HG03432 (cell line): ENCODE results near the gene SBK1.

Source experiments
- ATAC-seq: cut with Tn5 transposase; IDR thresholded peaks from one replicate; pipeline ENCODE4 v1.9.1; 2021; ENCODE audit warnings: mild to moderate bottlenecking, moderate library complexity; ENCODE audit not compliant: unreplicated experiment

The SBK1 gene

GRCh38 chr16:28304214-28304613, 11.9 kb downstream of the SBK1 start:
- ATAC-seq: no peak

GRCh38 chr16:28307936-28308335, 15.6 kb downstream of the SBK1 start:
- ATAC-seq: no peak

DNA sequence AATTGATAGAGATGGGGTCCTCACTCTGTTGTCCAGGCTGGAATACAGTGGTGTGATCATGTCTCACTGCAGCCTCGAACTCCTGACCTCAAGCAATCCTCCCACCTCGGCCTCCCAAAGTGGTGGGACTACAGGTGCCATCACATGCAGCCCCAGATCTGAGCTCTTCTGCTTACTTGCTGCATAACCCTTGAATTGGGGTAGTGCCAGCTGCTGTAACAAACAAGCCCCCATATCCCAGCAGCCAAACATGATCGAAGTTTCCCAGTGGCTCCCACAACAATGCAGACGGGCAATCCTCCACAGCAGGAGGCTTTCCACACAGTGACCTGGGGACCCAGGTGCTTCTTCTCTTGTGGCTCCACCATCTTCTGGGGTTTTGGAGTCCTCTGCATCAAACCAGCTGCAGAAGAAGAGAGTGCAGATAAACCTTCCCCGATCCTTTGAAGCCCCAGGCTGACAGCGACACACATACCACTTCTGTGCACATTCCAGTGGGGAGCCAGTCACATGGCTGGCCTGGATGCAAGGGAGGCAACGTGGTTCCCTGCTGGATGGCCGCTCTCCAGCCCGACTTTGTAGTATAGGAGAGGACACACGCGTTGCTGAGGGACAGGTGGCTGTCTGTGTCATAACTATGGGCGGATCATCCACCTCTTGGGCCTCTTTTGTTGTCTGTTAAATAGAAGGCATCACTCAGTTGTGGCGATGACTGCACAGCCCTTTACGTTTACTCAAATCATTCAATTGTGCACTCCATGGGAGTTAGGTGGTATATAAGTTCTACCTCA, 16.7 kb downstream of the SBK1 start:
- no peak for ATAC-seq

DNA sequence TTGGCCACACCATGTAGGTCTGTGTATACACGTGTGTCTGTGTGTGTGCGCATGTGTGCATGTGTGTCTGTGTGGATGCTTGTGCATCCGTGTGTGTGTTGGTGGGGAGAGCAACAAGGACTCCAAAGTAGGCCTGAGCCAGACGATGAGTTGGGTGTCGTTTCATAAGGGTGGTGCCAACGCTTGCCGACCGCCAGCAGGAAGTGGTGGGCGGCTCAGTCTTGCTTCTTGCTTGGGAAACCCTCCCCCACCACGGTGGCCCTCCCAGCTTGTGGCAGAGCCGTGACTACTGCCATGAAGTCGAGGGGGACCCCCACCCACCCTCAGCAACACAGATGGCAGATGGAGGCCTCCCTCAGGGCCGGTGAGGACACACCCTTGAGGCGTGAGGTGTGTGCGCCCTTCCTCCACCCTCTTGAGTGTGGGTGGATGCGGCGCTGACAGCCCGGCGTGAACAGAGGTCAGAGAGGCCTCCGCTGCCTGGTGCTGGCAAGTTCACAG, 17.5 kb downstream of the SBK1 start:
- ATAC-seq: no peak

- no peak for ATAC-seq
These were observed 18.5 kb downstream of the SBK1 start for GRCh38 chr16:28310796-28311195.

DNA sequence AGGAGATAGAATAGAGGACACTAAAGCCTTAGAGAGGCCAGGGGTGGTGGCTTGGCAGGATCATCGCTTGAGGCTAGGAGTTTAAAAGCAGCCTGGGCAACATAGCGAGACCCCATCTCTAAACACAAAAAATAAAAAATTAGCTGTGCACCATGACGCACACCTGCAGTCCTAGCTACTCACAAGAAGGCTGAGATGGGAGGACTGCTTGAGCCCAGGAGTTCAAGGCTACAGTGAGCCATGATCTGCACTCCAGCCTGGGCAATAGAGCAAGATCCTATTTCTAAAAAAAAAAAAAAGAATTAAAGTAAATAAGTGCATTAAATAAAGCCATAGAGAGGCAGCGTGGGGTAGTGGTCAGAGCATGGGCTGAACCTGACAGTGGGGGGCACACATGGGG, 19.1 kb downstream of the SBK1 start:
- no peak for ATAC-seq

DNA sequence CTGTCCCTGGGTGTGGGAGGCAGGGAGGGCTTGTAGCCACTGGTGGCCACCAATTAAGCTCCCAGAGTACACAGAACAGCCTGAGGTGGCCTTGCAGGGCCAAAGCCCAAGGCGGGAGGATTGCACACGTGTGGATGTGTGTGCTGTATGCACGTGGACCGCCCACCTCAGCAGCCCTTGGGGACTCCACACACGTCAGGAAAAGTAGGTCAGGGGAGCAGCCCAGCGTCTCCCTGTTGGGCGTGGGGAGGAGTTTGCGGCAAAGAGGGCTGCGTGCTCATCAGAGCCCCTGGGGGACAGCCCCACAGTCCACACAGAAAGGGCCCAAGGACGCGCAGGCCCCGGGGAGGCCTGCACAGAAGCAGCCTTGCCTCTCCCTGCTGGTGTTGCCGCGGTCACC, 19.6 kb downstream of the SBK1 start:
- ATAC-seq: no peak

DNA sequence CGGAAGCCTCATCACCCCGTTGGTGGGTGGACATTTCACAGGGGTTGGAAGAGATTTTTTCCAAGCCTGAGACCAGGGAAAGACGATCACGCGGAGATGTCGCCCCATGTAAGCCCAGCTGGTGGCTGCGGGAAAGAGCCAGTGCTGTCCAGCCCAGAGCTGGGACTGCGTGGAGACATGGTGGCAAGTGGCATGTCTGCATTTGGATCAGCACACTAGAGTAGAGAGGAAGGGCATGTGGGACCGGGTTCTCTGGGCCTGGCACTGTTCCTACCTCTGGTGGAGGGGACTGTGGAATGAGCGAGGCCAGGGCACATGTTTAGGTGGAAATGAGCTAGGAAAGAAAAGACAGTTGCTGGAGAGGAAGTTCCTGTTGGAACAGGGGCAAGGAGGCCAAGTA, 20.0 kb downstream of the SBK1 start:
- ATAC-seq: no peak

GRCh38 chr16:28313587-28313986, 21.3 kb downstream of the SBK1 start:
- ATAC-seq: no peak

- ATAC-seq: no peak
These were observed 23.7 kb downstream of the SBK1 start for GRCh38 chr16:28316054-28316453.

- ATAC-seq: no peak
These were observed 24.9 kb downstream of the SBK1 start for GRCh38 chr16:28317040-28317880.

DNA sequence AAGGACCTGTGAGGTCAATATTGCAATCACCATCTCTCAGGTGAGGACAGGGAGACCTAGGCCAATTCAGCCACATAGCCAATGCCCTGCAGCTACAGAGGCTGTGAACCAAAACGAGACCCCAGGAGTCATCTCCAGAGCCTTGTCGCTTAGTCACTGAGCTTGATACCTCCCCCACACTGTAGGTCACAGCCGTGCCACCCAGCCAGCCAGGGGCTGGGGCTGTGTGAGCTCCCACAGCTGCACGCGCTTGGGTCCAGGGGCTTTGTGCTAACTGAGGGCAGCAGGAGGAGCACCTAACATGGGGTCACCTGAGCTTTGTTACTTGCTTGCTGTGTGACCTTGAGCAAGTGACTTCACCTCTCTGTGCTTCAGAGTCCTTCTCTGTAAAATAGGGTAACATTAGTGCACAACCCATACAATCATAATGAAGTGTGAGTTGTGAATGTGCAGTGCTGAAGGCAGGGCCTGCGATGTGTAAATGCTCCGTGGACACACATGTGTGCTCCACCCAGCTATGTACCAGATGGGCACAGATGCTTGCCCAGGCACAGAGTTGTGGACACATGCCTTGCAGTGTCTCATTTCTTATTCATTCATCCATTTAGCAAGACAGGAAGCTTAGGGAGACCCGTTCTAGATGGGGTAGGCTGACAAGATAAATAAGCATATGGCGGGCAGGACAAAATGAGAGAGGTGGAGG, 25.9 kb downstream of the SBK1 start:
- ATAC-seq: no peak

DNA sequence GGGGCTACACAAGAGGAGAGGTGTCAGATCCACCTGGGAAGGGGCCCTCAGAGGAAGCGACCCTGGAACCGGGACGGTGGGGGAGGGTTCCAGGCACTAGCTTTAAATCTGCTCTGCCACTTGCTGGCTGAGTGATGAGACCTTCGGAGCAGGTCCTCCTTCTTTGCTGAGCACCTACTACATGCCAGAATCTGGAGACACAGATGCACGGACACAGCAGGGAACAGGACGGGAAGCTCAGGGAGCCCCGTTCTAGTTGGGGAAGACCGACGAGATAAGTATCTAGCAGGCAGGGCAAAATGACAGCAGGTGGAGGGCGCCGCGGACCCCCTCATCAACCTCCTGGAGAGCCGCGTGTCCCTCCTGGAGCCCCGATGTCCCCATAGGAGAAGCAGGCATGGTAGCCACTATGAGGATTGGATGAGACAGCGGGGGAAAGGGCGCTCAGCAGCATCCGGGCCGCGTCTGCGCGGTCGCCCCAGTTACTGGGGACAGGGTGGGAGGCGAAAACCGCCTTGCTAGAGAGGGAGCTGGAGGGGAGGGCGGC, 27.2 kb downstream of the SBK1 start:
- ATAC-seq: no peak

- no peak for ATAC-seq
These were observed 27.8 kb downstream of the SBK1 start for GRCh38 chr16:28320023-28320561.

- no peak for ATAC-seq
These were observed 28.4 kb downstream of the SBK1 start for GRCh38 chr16:28320741-28321140.

- ATAC-seq: no peak
These were observed 29.5 kb downstream of the SBK1 start for GRCh38 chr16:28321700-28322411.

DNA sequence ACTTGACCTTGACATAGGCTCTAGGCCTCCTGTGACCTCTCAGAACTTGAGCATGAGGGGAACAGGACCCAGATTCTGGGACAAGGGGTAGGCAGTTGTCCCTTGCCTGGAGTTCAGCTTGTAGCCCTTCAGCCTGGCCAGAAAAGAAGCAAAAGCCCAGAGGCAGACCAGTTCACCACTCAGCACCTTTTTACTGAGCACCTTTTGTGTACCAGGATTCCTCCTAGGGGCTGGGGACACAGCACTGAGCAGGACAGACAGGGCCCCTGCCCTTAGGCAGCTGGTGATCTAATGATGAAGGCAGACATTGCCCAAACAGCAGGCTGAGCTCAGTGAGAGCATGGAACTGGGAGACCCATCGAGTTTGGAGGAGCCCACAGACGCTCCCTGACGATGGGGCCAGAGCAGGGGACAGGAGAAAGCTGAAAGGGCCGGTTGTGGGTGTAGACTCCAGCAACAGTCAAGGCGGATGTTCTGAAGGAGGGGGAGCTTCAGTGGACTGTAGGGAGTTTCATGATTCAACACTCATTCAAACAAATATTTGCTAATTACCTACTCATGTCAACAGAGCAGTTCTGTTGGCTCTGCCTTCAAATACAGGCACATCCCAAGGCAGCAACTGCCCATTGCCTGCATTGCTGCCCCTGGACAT, 32.0 kb downstream of the SBK1 start:
- ATAC-seq: no peak

DNA sequence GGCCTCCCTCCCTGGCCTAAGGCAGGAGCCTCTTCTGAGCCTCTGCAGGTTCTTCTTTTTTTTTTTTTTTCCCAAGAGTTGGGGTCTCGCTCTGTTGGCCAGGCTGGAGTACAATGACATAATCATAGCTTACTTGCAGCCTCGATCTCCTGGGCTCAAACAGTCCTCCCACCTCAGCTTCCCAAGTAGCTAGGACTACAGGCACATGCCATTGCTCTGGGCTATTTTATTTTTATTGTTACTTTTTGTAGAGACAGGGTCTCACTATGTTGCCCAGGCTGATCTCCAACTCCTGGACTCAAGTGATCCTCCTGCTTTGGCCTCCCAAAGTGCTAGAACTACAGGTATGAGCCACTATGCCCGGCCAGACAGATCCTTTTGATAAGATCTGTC, 32.6 kb downstream of the SBK1 start:
- ATAC-seq: no peak

- ATAC-seq: no peak
These were observed 34.7 kb downstream of the SBK1 start for GRCh38 chr16:28326881-28327610.
